ENCODE measurements around the gene PANX2.
A peak's percentile ranks its signal among the peaks of the same experiment; 100 is the strongest.
"Not testable (repeated sequence)": the region's sequence is repeated elsewhere in the genome, so short reads cannot be mapped to it uniquely, and the experiment has no call there.

Gene PANX2

DNA sequence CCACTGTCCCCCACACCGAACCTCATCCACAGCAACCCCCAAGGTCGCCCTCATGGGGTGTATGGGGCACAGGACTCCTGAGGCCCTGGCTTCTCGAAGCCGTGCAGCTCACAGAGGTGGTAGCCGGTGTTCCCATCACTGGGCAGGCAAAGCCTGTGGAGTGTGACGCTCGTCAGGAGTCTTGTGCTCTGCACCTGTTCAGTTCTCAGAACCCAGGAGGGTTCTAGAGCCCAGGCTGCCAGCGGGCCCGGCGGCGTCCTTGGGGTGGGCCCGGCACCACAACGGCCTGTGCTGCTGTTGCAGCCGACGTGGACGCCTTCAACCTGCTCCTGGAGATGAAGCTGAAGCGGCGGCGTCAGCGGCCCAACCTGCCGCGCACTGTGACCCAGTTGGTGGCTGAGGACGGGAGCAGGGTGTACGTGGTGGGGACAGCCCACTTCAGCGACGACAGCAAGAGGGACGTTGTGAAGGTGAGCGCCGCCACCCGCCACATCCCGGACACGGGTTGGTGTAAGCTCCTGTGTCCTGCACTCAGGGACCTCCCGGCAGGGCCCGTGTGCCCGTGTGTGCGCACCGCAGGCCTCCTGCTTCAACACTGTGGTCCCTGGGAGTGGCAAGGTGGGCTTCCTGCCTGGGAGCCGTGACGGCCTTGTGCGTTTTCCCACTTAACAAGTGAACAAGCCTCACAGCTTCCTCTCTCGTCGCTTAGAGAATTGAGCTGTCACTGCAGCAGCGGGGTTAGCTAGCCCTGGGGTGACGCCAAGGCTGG, 23.7 kb downstream of the PANX2 start:
- intact Hi-C loops (cut with DNase I): no loop called here
- DNase-seq: no peak

DNA sequence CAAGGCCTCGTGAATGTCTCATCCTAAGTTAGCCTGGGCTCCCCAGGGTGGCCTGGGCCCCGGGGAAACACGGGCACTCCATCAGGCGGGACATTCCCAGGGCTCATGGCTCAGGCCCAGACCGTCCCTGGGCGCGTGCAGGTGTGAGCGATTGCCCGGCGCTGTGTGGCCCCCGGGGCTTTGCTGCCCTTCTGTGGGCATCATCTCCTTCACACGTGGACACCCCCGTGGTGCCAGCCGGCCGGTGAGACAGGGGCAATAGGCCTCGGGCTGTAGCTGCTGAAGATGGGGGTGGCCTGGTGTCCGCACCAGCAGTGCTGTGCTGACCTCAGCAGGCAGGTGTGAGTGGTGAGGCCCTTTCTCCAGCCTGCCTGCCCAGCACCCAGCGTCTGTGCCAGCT, 25.7 kb downstream of the PANX2 start:
- no peak for DNase-seq
- intact Hi-C loops (cut with DNase I): no loop called here

DNA sequence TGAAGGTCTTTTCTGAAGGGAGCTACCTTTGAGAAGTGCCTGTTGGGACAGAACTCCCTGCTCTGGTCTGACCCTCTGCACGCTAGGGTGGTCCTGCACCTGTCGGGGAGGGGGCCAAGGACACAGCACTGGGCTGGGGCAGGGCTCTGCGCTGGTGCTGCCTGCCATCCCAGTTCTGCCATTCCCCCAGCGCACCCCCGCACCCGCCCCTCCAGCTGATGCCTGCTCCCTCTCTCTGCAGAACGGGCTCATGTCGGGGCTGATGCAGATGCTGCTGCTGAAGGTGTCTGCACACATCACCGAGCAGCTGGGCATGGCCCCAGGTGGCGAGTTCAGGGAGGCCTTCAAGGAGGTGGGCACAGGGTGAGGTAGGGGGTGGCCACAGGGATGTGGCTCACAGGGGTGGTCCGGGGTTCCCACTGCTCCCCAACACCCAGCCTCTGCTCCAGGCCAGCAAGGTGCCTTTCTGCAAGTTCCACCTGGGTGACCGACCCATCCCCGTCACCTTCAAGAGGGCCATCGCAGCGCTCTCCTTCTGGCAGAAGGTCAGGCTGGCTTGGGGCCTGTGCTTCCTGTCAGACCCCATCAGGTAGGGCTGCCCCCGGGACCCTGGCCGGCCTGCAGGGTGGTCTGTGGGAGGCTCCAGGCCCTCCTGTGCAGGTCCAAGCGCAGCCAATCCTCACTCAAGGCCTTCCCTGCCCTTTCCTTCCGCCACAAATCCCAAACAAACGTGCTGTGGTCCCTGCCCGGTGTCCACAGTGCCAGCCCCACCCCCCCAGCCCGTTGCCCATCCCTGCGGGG, 26.7 kb downstream of the PANX2 start:
- no peak for DNase-seq
- intact Hi-C loops (cut with DNase I): no loop called here

DNA sequence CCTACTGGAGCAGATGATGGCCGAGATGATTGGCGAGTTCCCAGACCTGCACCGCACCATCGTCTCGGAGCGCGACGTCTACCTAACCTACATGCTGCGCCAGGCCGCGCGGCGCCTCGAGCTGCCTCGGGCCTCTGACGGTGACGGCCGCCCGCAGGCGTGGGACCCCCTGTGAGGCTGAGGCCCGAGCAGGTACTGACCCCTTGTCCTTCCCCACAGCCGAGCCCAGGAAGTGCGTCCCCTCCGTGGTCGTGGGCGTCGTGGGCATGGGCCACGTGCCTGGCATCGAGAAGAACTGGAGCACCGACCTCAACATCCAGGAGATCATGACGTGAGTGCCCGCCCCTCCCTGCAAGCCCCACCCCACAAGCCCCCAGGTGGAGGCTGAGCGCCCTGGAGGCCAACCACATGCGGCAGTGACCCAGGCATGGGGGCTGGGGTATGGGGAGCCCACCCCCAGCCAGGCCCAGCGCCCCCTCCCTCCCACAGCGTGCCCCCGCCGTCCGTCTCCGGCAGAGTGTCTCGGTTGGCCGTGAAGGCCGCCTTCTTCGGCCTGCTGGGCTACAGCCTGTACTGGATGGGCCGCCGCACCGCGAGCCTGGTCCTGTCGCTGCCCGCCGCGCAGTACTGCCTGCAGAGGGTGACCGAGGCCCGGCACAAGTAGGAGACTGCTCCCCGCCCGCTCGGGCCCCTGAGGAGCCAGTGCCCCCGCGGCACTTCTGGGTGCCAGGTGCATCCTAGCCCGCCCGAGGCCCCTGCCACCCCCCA, 27.5 kb downstream of the PANX2 start:
- no peak for DNase-seq
- intact Hi-C loops (cut with DNase I): no loop called here

DNA sequence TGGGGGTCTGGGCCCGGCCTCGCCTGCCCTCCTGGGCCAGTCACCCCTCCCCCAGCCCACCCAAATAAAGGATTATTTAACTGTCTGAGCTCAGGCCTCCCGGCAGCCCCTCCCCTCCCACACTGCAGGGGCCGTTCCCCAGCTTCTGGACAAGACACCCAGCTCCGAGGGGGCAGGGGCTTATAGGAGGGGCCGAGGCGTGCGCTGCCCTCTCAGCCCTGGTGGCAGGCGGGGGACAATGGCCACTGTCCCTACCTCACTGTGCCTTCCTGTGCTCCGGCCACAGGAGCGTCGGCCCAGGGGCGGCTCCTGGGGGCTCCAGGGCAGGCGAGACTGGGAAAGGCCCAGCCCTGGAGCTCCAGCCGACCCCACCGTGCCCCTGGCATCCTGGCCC, 28.1 kb downstream of the PANX2 start:
- intact Hi-C loops (cut with DNase I): no loop called here
- no peak for DNase-seq

DNA sequence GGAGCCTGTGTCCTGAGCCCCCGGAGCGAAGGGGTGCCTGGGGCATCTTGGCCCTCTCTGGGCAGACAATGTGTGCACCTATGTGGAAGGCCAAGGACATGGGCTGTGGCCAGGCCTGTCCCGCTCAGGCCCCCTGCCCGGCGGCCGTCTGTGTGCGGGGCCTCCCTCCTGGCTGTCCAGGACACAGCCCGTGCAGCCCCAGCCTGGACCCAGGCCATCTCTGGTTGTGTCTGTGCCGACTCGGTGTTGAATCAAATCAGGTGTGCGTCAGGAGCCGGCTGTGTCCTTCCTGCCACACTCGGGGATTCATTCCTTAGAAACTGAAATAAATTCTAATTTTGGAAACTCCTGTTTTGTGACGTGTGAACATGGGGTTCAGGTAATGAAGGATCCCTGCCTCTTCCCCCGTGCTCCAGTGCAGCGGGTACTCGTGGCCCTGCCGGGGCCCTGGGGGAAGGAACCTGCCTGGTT, 28.8 kb downstream of the PANX2 start:
- no peak for DNase-seq
- intact Hi-C loops (cut with DNase I): no loop called here

DNA sequence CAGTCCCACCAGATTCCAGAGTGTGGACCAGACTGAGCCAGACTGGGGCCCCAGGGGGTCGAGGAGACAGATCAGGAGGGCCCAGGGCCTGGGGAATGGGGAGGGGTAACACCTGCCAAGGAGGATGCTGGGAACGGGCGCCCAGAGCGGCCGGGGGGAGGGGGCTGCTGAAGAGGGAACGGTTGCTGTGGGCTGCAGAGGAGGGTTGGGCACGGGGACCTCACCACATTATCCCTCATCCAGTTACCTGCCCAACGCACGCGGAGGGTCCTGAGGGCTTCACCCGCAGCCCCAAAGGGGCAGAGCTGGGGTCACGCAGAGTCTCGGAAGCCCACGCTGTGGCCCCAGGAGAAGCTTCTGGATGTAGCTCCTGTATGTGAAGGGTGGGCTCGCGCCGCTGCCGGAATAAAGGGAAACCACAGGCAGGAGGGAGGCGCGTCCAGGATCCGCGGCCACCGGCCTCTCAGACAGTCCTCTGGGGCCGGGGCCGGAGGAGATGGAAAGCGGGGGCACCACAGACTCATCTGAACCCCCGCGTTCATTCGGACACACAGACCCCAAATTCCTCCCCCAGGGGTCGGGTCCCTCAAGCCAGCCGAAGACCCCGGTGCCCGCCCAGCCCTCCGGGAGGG, 29.4 kb downstream of the PANX2 start:
- intact Hi-C loops (cut with DNase I): loop anchor here (2.0 to 10.0 kb wide), 2 partner anchors 15 to 275 kb away; partner anchors contain the start of gene TRABD
- DNase-seq: no peak

DNA sequence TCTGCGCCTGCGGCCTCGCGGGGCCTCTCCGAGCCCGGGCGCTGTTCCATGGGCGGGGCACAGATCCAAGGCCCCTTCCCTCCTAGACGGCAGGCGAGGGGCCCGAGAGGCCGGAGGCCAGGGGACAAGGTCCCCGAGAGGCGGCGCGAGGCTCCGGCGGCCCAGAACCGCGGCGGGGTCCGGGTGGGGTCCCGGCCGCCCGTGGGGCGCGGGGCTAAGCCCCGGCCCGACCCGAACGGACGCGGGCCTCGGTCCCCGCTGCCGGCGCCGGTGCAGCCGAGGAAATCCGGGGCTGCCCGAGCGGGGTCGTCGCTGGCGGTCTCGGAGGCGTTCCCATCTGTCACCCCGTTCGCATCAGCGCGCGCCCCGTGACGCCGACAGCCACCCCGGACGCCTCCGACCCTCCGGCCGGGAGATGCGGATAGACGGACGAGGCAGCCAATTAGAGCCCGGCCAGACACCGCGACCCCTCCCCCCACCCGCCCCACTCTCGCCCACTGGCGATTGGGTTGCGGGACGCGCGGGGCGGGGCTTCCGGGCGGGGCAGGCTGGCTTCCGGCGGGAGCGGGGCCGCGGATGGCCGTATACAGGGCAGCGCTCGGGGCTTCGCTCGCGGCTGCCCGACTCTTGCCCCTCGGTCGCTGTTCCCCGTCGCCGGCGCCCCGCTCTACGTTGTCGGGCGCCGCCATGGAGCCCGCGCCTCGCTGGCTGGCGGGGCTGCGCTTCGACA, 30.1 kb downstream of the PANX2 start, which contains the start of gene SELENOO:
TSS of gene SELENOO (plus strand) at position 551 of the 730 bp plus-strand sequence. CDS start at position 577, 26 bp downstream.
- intact Hi-C loops (cut with DNase I): loop anchor here (2.0 to 10.0 kb wide), 2 partner anchors 16 to 276 kb away; partner anchors contain the start of gene TRABD
- peak; percentile 87 to 99 (median 94) for DNase-seq

DNA sequence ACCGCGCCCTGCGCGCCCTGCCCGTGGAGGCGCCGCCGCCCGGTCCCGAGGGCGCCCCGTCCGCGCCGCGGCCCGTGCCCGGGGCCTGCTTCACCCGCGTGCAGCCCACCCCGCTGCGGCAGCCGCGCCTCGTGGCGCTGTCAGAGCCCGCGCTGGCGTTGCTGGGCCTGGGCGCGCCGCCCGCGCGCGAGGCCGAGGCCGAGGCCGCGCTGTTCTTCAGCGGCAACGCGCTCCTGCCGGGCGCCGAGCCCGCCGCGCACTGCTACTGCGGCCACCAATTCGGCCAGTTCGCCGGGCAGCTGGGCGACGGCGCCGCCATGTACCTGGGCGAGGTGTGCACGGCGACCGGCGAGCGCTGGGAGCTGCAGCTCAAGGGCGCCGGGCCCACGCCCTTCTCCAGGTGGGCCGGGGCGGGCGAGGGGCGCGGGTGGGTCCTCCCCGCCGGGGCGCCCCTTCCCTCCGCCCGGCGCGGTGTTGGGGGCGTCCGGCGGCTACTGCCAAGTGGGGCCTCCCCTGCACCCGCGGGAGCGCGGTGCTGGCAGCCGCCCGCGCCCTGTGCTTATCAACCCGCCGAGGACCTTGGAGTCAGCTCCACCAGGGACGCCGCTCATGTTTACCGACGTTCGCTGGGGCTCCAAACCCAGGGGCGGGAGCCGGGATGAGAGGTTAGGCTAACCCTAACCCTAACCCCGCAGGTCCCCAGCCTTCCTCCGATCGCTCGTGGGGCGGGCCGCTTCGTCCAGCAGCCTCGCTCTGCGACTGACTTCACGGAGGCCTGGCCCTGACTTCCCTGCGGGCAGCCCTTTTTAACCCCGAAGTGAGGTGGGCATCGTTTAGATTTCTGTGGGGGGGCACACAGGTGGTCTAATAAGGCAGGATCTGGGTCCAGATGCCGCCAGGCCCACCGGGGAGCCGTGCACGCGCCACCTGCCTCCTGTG, 30.9 kb downstream of the PANX2 start:
- peak in 1 of 10 donors; percentile 85 for DNase-seq
- intact Hi-C loops (cut with DNase I): loop anchor here (2.0 to 10.0 kb wide), 2 partner anchors 17 to 277 kb away; partner anchors contain the start of gene TRABD

DNA sequence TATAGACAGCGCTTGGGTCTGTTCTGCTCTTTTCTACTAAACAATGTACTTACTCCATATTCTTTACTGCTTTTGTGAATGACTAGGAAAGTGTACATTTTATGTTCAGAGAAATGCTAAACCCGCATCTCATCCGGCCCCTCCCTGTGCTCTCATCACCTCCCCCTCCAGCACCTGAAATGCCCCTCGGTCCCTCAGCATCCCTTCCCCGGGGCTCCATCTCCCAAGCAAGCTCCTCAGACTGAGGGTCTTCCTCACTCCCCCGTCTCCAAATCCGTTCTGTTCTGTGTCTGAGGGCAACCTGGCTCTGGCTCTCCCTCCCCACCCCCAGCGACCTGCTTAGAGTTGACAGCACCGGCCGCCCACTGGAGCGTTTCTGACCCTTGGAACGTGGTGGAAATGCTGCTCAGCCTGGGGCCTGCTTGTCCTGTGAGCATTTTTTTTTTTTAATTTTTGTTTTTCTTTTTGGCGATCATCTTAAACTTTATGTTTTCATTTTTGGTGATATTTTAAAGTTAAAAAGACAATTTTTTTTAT, 31.7 kb downstream of the PANX2 start:
- intact Hi-C loops (cut with DNase I): loop anchor here (10.0 kb wide), 1 partner anchor 277 kb away; no protein-coding TSS in a partner anchor
- no peak for DNase-seq

DNA sequence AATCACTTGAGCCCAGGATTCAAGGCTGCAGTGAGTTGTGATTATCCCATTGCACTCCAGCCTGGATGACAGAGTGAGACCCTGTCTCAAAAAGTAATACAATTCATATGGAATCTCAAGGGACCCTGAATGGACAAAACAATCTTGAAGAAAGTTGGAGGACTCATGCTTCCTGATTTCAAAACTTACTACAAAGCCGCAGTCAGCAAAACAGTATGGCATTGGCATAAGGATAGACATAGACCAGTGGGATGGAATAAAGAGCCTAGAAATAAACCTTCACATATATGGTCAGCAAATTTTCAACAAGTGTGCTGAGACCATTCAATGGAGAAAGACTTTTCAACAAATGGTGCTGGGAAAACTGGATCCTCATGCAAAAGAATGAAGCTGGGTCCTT, 32.8 kb downstream of the PANX2 start:
- intact Hi-C loops (cut with DNase I): loop anchor here (10.0 kb wide), 1 partner anchor 278 kb away; no protein-coding TSS in a partner anchor
- no peak for DNase-seq

DNA sequence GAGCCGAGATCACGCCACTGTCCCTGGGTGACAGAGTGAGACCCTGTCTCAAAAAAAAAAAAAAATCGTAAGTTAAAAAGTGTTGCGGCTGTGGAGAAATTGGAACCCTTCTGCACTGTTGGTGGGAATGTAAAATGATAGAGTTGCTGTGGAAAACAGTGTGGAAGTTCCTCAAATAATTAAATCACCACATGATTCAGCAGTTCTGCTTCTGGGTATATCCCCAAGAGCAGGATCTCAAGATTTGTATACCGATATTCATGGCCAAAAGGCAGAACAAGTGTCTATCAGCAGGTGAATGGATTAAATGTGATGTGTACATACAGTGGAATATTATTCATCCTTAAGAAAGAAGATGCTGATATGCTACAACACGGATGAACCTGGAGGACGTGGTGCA, 34.0 kb downstream of the PANX2 start:
- no peak for DNase-seq
- intact Hi-C loops (cut with DNase I): loop anchor here (10.0 kb wide), 1 partner anchor 280 kb away; no protein-coding TSS in a partner anchor

DNA sequence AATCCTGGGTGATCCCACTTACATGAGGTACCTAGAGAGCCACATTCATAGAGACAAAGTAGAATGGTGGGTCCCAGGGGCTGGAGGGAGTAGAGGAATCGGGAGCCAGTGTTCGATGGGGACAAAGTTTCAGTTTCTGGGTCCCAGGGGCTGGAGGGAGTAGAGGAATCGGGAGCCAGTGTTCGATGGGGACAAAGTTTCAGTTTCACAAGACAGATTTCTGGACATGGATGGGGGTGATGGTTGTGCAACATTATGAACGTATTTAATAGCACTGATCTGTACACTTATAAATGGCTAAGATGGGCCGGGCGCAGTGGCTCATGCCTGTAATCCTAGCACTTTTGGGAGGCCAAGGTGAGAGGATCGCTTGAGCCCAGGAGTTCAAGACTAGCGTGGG, 34.5 kb downstream of the PANX2 start:
- intact Hi-C loops (cut with DNase I): loop anchor here (10.0 kb wide), 1 partner anchor 280 kb away; no protein-coding TSS in a partner anchor
- DNase-seq: not testable (repeated sequence)

DNA sequence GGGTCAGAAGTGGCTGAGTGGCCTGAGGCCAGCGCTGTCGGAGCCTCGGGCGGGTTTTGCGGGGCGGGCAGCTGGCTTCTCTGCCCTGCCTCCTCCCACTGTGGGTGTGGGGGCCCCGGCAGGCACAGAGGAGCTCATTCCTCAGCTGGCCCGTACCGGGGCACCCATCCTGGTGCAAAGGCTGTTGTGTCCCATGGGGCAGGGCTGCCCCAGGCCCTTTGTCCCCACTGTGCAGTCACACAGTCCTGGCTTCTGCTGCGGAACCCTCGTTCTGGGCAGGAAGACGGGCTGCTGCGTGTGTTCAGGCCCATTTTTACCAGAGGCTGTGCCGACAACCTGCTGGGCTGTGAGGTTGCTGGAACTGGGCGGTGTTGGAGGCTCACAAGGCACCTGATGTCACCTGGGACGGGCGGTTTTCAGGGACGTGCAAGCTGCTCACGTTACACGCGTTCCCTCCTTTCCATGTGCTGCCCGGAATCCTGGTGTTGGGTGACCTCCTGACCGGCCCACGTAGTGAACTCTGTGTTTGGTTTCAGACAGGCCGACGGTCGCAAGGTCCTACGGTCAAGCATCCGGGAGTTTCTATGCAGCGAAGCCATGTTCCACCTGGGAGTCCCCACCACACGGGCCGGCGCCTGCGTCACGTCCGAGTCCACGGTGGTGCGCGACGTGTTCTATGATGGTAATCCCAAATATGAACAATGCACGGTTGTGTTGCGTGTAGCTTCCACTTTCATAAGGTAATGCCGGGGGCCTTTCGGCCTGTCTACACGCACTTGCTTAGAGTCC, 35.4 kb downstream of the PANX2 start:
- DNase-seq: no peak
- intact Hi-C loops (cut with DNase I): loop anchor here (10.0 kb wide), 1 partner anchor 281 kb away; no protein-coding TSS in a partner anchor

DNA sequence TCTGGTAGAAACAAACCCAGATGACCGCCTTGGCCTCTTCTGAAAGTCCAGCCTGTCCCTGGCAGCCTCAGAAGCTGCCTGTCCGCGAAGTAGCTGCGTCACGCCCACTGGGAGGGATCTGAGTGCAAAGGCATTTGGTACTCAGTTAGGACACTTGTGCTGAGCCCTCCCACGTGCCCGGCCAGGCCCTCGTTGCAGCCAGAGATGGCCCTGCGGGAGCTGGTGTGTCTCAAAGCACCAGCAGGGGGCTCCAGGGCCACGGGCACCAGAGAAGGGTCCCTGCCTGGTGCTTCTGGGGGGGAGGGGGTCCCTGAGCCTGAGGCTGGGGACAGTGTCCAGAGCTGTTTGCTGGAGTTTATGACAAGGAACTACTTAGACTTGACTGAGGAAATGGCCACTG, 36.1 kb downstream of the PANX2 start:
- peak in 2 of 10 donors; percentile 79 to 87 for DNase-seq
- intact Hi-C loops (cut with DNase I): loop anchor here (10.0 kb wide), 1 partner anchor 282 kb away; no protein-coding TSS in a partner anchor

DNA sequence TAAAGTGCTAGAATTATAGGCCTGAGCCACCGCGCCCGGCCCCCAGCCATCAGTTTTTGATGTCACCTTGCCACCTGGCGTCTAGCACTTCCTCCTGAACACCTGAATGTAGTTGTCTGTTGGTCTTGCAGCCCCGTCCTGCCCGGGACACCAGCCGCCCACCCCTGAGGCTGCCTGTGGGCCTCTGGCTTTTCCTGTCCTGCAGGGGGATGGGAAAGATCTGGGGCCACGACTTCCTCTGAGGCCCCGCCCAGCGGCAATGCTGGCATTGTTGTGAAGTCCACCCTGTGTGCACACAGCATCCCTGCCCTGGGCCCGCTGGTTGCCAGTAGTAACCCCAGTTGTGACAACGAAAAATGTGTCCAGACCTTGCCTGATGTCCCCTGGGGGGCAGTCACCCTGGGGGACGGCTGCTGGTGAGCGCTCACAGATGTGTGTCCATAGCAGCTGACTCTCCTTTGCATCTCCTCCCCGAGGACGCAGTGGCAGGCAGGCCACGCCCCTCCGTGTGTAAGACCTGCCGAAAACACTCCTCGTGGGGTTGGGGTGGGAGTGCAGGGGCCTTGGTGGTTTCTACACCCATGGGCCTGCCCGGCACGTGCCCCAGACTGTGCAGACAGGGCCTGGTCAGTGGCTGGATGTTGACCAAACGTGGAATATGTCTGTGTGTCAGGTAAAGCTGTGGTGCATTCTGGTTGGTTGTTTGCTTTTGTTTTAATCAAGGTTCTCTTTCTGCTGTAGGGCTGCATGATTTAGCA, 37.0 kb downstream of the PANX2 start:
- intact Hi-C loops (cut with DNase I): loop anchor here (10.0 kb wide), 1 partner anchor 283 kb away; no protein-coding TSS in a partner anchor
- DNase-seq: no peak

All from posterior cingulate gyrus (tissue), 11 donors.